H1 (cell line): ENCODE results near the gene ZSWIM7. TPM values are rescaled to one million over a fixed set of nuclear protein-coding genes. Genes with fewer than 3 reads are reported as not detected.

Experiments used
- CTCF ChIA-PET: fragments of 300-600 bp; sonication (Branson Sonifier 250); formaldehyde crosslinking; loops from one replicate; lab custom pipeline; 2021; ENCODE audit not compliant: partially characterized antibody; lab: Charles Lee
- POLR2A ChIA-PET: fragments of 300-600 bp; sonication (Branson Sonifier 250); formaldehyde crosslinking; loops from one replicate; lab custom pipeline; 2021; ENCODE audit warnings: inconsistent platforms; ENCODE audit not compliant: partially characterized antibody; lab: Charles Lee
- DNase-seq, 2 experiments: peaks; one replicate each; pipeline versions ENCODE4 v3.0.0 to v3.0.0-alpha.2; 2010 to 2022; ENCODE audit warnings: low spot score in 2 of 2, low read depth in 1 of 2, mixed read lengths in 1 of 2
- FAIRE-seq: peaks from 2 replicates; lab custom pipeline; 2011; peaks lifted over from hg19 to GRCh38; lab: Jason Lieb, UNC
- H2AFZ ChIP-seq: 2 replicates; pipeline ENCODE4 v1.8.1; 2012; ENCODE audit warnings: low read length, inconsistent platforms
- H2AK5ac ChIP-seq: 2 replicates; pipeline ENCODE4 v1.6.1; 2013; ENCODE audit warnings: low read depth, low read length
- H2BK120ac ChIP-seq: replicated peaks from 2 replicates; pipeline ENCODE3; 2013; ENCODE audit warnings: low read depth, low read length, inconsistent platforms
- H2BK12ac ChIP-seq: 2 replicates; pipeline ENCODE4 v1.6.1; 2013; ENCODE audit warnings: low read depth, low read length
- H2BK15ac ChIP-seq: 2 replicates; pipeline ENCODE4 v1.6.1; 2013; ENCODE audit warnings: low read length
- H2BK20ac ChIP-seq: 2 replicates; pipeline ENCODE4 v1.6.1; 2013; ENCODE audit warnings: low read length
- H2BK5ac ChIP-seq: 2 replicates; pipeline ENCODE4 v1.6.1; 2013; ENCODE audit warnings: low read depth, low read length
- H3K14ac ChIP-seq: 2 replicates; pipeline ENCODE4 v1.6.1; 2013; ENCODE audit warnings: inconsistent platforms; ENCODE audit not compliant: insufficient read length
- H3K18ac ChIP-seq: 2 replicates; pipeline ENCODE4 v1.6.1; 2013; ENCODE audit warnings: low read length; ENCODE audit errors: extremely low read depth
- H3K23ac ChIP-seq: 2 replicates; pipeline ENCODE4 v1.6.1; 2013; ENCODE audit warnings: inconsistent platforms; ENCODE audit not compliant: insufficient read length
- H3K23me2 ChIP-seq: 2 replicates; pipeline ENCODE4 v1.6.1; 2013; ENCODE audit warnings: low read depth, low read length
- H3K27ac ChIP-seq: 2 replicates; pipeline ENCODE4 v1.6.1; 2011; ENCODE audit warnings: low read depth, low read length, inconsistent platforms
- H3K27me3 ChIP-seq, 4 experiments: replicated peaks in 1 of 4; 1 replicate in 1 of 4; 2 replicates in 3 of 4; pipeline versions ENCODE4 v1.6.1 to v1.8.1; 2011 to 2013; ENCODE audit warnings: low read length in 3 of 4, mild to moderate bottlenecking in 3 of 4, inconsistent platforms in 2 of 4, mixed read lengths in 2 of 4, moderate library complexity in 1 of 4; ENCODE audit not compliant: control insufficient read depth in 3 of 4, insufficient read depth in 3 of 4; ENCODE audit errors: extremely low read depth in 1 of 4
- H3K36me3 ChIP-seq, 4 experiments: 2 replicates each; pipeline versions ENCODE4 v1.6.1 to v1.8.1; 2011 to 2013; ENCODE audit warnings: mild to moderate bottlenecking in 4 of 4, low read length in 3 of 4, moderate library complexity in 2 of 4, control low read depth in 1 of 4, inconsistent platforms in 1 of 4; ENCODE audit not compliant: insufficient read depth in 4 of 4, control insufficient read depth in 2 of 4
- H3K4ac ChIP-seq: replicated peaks from 2 replicates; pipeline ENCODE3; 2013; ENCODE audit warnings: low read length, low read depth, mixed read lengths, inconsistent platforms; ENCODE audit not compliant: insufficient read length
- H3K4me1 ChIP-seq, 4 experiments: replicated peaks in 1 of 4; 1 replicate in 1 of 4; 2 replicates in 3 of 4; pipeline versions ENCODE4 v1.6.1 to v1.8.1; 2011 to 2013; ENCODE audit warnings: low read length in 3 of 4, inconsistent platforms in 2 of 4, mixed read lengths in 1 of 4; ENCODE audit not compliant: insufficient read depth in 4 of 4, control insufficient read depth in 3 of 4
- H3K4me2 ChIP-seq, 2 experiments: 2 replicates each; pipeline versions ENCODE4 v1.6.1 to v1.8.1; 2011 to 2013; ENCODE audit warnings: low read depth in 2 of 2, low read length in 2 of 2, control low read depth in 1 of 2, inconsistent platforms in 1 of 2, mild to moderate bottlenecking in 1 of 2; ENCODE audit not compliant: insufficient read depth in 1 of 2
- H3K4me3 ChIP-seq, 4 experiments: fragments of 200-600, 300-600 bp in 1 of 4; sonication (generic), shearing (Covaris generic), sonication (Bioruptor Twin) in 1 of 4; 2 replicates each; pipeline versions ENCODE4 v1.5.1 to v1.8.1; 2011 to 2016; ENCODE audit warnings: low read length in 4 of 4, low read depth in 3 of 4, control low read depth in 2 of 4, inconsistent platforms in 2 of 4, mild to moderate bottlenecking in 2 of 4, mixed read lengths in 1 of 4, moderate library complexity in 1 of 4; ENCODE audit not compliant: insufficient read depth in 2 of 4; ENCODE audit errors: extremely low read depth in 1 of 4
- H3K56ac ChIP-seq: replicated peaks from 2 replicates; pipeline ENCODE3; 2013; ENCODE audit warnings: low read depth, mild to moderate bottlenecking, mixed read lengths, low read length, inconsistent platforms; ENCODE audit not compliant: insufficient read length
- H3K79me1 ChIP-seq: 2 replicates; pipeline ENCODE4 v1.6.1; 2013; ENCODE audit warnings: low read depth, low read length, control low read depth
- H3K79me2 ChIP-seq, 2 experiments: 2 replicates each; pipeline versions ENCODE4 v1.6.1 to v1.8.1; 2012 to 2013; ENCODE audit warnings: low read length in 2 of 2, mild to moderate bottlenecking in 2 of 2, inconsistent platforms in 1 of 2; ENCODE audit not compliant: insufficient read depth in 2 of 2, control insufficient read depth in 1 of 2
- H3K9ac ChIP-seq, 4 experiments: replicated peaks in 1 of 4; 1 replicate in 1 of 4; 2 replicates in 3 of 4; pipeline versions ENCODE4 v1.6.1 to v1.8.1; 2011 to 2013; ENCODE audit warnings: low read depth in 3 of 4, low read length in 3 of 4, control low read depth in 2 of 4, mild to moderate bottlenecking in 2 of 4, moderate library complexity in 2 of 4, inconsistent platforms in 1 of 4; ENCODE audit errors: extremely low read depth in 1 of 4
- H3K9me3 ChIP-seq, 2 experiments: 2 replicates each; pipeline versions ENCODE4 v1.6.1 to v1.8.1; 2012 to 2013; ENCODE audit warnings: mild to moderate bottlenecking in 2 of 2, moderate library complexity in 2 of 2, control low read depth in 1 of 2, inconsistent platforms in 1 of 2, low read depth in 1 of 2, low read length in 1 of 2, mixed read lengths in 1 of 2; ENCODE audit not compliant: insufficient read depth in 2 of 2
- H4K20me1 ChIP-seq, 2 experiments: replicated peaks in 1 of 2; 2 replicates each; pipeline versions ENCODE3 to v1.8.1; 2011 to 2013; ENCODE audit warnings: inconsistent platforms in 2 of 2, low read length in 2 of 2, mild to moderate bottlenecking in 1 of 2; ENCODE audit not compliant: insufficient read depth in 2 of 2, control insufficient read depth in 1 of 2
- H4K5ac ChIP-seq: 2 replicates; pipeline ENCODE4 v1.6.1; 2013; ENCODE audit warnings: low read length, low read depth, mixed read lengths, inconsistent platforms; ENCODE audit not compliant: insufficient read length
- H4K8ac ChIP-seq: 2 replicates; pipeline ENCODE4 v1.8.0; 2013; ENCODE audit warnings: mild to moderate bottlenecking, moderate library complexity, low read length, inconsistent platforms; ENCODE audit not compliant: insufficient read depth; ENCODE audit errors: extremely low read depth
- H4K91ac ChIP-seq: replicated peaks from 2 replicates; pipeline ENCODE3; 2013; ENCODE audit warnings: low read length, mixed read lengths, inconsistent platforms; ENCODE audit not compliant: insufficient read length
- BRCA1 ChIP-seq: IDR thresholded peaks from 2 replicates; pipeline ENCODE4 v1.6.1; 2012; ENCODE audit warnings: low read depth, low read length, improper control_type of control experiment
- CEBPB ChIP-seq: IDR thresholded peaks from 2 replicates; pipeline ENCODE4 v1.6.1; 2012; ENCODE audit warnings: low read depth, low read length
- CHD1 ChIP-seq: IDR thresholded peaks from 2 replicates; pipeline ENCODE4 v1.6.1; 2012; ENCODE audit warnings: low read depth, low read length, improper control_type of control experiment
- EP300 ChIP-seq, 2 experiments: IDR thresholded peaks; 1 replicate in 1 of 2; 2 replicates in 1 of 2; pipeline ENCODE4 v1.6.1; 2011 to 2012; ENCODE audit warnings: low read depth in 2 of 2, low read length in 2 of 2, mild to moderate bottlenecking in 2 of 2, borderline replicate concordance in 1 of 2, inconsistent platforms in 1 of 2, moderate library complexity in 1 of 2
- MAX ChIP-seq: IDR thresholded peaks from 2 replicates; pipeline ENCODE4 v1.6.1; 2012; ENCODE audit warnings: inconsistent platforms
- POLR2AphosphoS5 ChIP-seq: IDR thresholded peaks from 2 replicates; pipeline ENCODE4 v1.6.1; 2011; ENCODE audit warnings: low read depth, low read length
- RNF2 ChIP-seq: fragments of 200-900, 300-1000 bp; sonication (generic); IDR thresholded peaks from 2 replicates; pipeline ENCODE4 v1.7.1; 2016; ENCODE audit warnings: borderline replicate concordance, low read depth, mild to moderate bottlenecking, antibody characterized with exemption, low read length; ENCODE audit not compliant: poor library complexity, severe bottlenecking; ENCODE audit errors: missing control alignments
- SRF ChIP-seq: IDR thresholded peaks from 2 replicates; pipeline ENCODE4 v1.6.1; 2011; ENCODE audit warnings: mild to moderate bottlenecking, low read depth, low read length, moderate library complexity
- WGBS, 2 experiments: shearing (Covaris generic) in 1 of 2; methylation state at CpG; one replicate each; pipeline versions ENCODE4 v1.1.6 to v1.1.7; 2013 to 2015; ENCODE audit warnings: low lambda C conversion rate in 2 of 2, mixed read lengths in 2 of 2, inconsistent platforms in 1 of 2, low coverage in 1 of 2, missing lambda C conversion rate in 1 of 2; ENCODE audit not compliant: insufficient replicate concordance in 2 of 2, insufficient coverage in 1 of 2, insufficient read length in 1 of 2; ENCODE audit errors: extremely low coverage in 1 of 2, missing lambda C conversion rate in 1 of 2; 5-methylcytosine and 5-hydroxymethylcytosine counted together
- polyA plus RNA-seq, 7 experiments: library from polyadenylated mRNA; depleted of rRNA in 3 of 7; stranded (reverse) in 5 of 7; unstranded in 2 of 7; fragments of >200 nt in 5 of 7; fragments of 200-250 nt in 2 of 7; gene quantifications; 1 replicate in 5 of 7; 2 replicates in 1 of 7; 4 replicates in 1 of 7; pipeline versions ENCODE4 v1.2.1 to v1.2.3, GENCODE V29; 2011 to 2013; ENCODE audit warnings: missing spikeins in 2 of 7, mixed read lengths in 2 of 7
- total RNA-seq: library from RNA; stranded (reverse); fragmentation: NEBNext Ultra II Directional; extraction: Animal tissue kit (Norgen Biotek cat#: 25700); gene quantifications from 2 replicates; pipeline ENCODE4 v1.2.1, GENCODE V29; 2021
- TF ChIP-seq, protein P1 (sequence below), 3 experiments: IDR thresholded peaks; 1 replicate in 2 of 3; 2 replicates in 1 of 3; pipeline versions ENCODE4 v1.5.1 to v1.6.1; 2011; ENCODE audit warnings: low read length in 3 of 3, mild to moderate bottlenecking in 3 of 3, inconsistent platforms in 2 of 3, low read depth in 1 of 3, moderate library complexity in 1 of 3; ENCODE audit not compliant: insufficient read depth in 1 of 3; ENCODE audit errors: control extremely low read depth in 1 of 3

The ZSWIM7 gene
- total and polyA plus RNA-seq, 2 of the 8 experiments (the other 6 are each of a cell fraction or from before 2014, with no cell fraction given) = 39.3 to 57.7 TPM

GRCh38 chr17:15957608-15958307 lies 41.7 kb downstream of the ZSWIM7 start:
- no peak overlapping the region for H4K5ac ChIP-seq
- no peak overlapping the region for H3K56ac ChIP-seq
- no peak overlapping the region for H2AFZ ChIP-seq
- no peaks in the 10 kb centered on the region for H3K9me3 ChIP-seq
- H4K8ac ChIP-seq = no peak overlapping the region
- peaks cover 0 to 6% (median 3%) of the 10 kb centered on the region in 4 experiments; a peak in 3 of 7 replicates for H3K4me1 ChIP-seq
- H4K20me1 ChIP-seq = no peaks in the 10 kb centered on the region
- H2BK120ac ChIP-seq = no peak overlapping the region
- H3K4me3 ChIP-seq = no peak overlapping the region
- no peaks in the 10 kb centered on the region for H3K36me3 ChIP-seq
- H3K9ac ChIP-seq = no peak overlapping the region
- DNase-seq (no peak), FAIRE-seq (no peak)
- H3K79me1 ChIP-seq = no peaks in the 10 kb centered on the region
- H4K91ac ChIP-seq = no peak overlapping the region
- no peak overlapping the region for H3K23ac ChIP-seq
- 0 out of 2 replicates have a peak overlapping the region, but pooled peaks have one; percentile 29 for H2BK20ac ChIP-seq
- no peak overlapping the region for H2BK15ac ChIP-seq
- no peak overlapping the region for H3K18ac ChIP-seq
- peak overlapping the region; percentile 18; the same call in 1 of the 2 replicates for H2AK5ac ChIP-seq
- POLR2A ChIA-PET = interaction anchor here (2.4 kb wide), 2 partner anchors 8 to 13 kb away, joined by 11 to 12 read pairs; no protein-coding TSS in a partner anchor
- no peak overlapping the region for H3K4me2 ChIP-seq
- H2BK5ac ChIP-seq = no peak overlapping the region
- H3K27me3 ChIP-seq = no peaks in the 10 kb centered on the region
- CTCF ChIA-PET = interaction anchor here (3.4 kb wide), 1 partner anchor 13 kb away, joined by 14 read pairs; the partner anchor contains the start of gene ADORA2B
- H3K79me2 ChIP-seq = no peaks in the 10 kb centered on the region
- no peak overlapping the region for H3K14ac ChIP-seq
- WGBS, 2 experiments = 94% methylated on average over 18 of the region's 19 CpGs; no CpG with 5 or more reads in 1 of the 2 experiments
- H2BK12ac ChIP-seq = 0 out of 2 replicates have a peak overlapping the region, but pooled peaks have one; percentile 60
- no peak overlapping the region for H3K27ac ChIP-seq
- H3K4ac ChIP-seq = no peak overlapping the region
- H3K23me2 ChIP-seq = no peaks in the 10 kb centered on the region
- TF ChIP-seq, protein P1, sequence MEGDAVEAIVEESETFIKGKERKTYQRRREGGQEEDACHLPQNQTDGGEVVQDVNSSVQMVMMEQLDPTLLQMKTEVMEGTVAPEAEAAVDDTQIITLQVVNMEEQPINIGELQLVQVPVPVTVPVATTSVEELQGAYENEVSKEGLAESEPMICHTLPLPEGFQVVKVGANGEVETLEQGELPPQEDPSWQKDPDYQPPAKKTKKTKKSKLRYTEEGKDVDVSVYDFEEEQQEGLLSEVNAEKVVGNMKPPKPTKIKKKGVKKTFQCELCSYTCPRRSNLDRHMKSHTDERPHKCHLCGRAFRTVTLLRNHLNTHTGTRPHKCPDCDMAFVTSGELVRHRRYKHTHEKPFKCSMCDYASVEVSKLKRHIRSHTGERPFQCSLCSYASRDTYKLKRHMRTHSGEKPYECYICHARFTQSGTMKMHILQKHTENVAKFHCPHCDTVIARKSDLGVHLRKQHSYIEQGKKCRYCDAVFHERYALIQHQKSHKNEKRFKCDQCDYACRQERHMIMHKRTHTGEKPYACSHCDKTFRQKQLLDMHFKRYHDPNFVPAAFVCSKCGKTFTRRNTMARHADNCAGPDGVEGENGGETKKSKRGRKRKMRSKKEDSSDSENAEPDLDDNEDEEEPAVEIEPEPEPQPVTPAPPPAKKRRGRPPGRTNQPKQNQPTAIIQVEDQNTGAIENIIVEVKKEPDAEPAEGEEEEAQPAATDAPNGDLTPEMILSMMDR (IDR thresholded peaks at IDR 0.05; ENCODE audit: control extremely low read depth in 1 of 3, insufficient read depth in 1 of 3, low read depth in 1 of 3, low read length in 3 of 3) = no peak
- no peak for TF ChIP-seq EP300 (IDR thresholded peaks at IDR 0.05; ENCODE audit: borderline replicate concordance in 1 of 2, low read depth in 2 of 2, low read length in 2 of 2)
- no peak for TF ChIP-seq MAX
- TF ChIP-seq SRF = no peak
- TF ChIP-seq RNF2 = no peak
- TF ChIP-seq POLR2AphosphoS5 = no peak
- TF ChIP-seq CEBPB = no peak
- no peak for TF ChIP-seq BRCA1
- no peak for TF ChIP-seq CHD1
